ENCODE measurements around the gene GRIN2C.

GRIN2C gene

GRCh38 chr17:74846621-74847020 is 13.1 kb downstream of the GRIN2C start:
- DNase-seq (ENCODE audit: low read depth in 2 of 2): no peak

DNA sequence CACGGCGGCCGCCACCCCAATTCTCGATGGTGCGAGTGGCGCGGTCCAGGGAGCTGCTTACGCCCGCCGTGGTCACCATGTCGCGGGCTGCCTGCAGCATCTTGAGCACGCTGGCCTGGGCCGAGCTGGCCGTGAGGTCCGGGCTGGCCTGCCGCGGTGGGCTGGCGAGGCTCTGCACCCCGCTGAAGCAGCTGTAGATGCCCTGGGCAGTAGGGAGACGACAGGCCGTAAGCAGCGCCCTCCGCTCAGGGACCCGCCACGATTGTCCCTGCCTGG is 16.4 kb downstream of the GRIN2C start:
- no peak for DNase-seq (ENCODE audit: low read depth in 2 of 2)

DNA sequence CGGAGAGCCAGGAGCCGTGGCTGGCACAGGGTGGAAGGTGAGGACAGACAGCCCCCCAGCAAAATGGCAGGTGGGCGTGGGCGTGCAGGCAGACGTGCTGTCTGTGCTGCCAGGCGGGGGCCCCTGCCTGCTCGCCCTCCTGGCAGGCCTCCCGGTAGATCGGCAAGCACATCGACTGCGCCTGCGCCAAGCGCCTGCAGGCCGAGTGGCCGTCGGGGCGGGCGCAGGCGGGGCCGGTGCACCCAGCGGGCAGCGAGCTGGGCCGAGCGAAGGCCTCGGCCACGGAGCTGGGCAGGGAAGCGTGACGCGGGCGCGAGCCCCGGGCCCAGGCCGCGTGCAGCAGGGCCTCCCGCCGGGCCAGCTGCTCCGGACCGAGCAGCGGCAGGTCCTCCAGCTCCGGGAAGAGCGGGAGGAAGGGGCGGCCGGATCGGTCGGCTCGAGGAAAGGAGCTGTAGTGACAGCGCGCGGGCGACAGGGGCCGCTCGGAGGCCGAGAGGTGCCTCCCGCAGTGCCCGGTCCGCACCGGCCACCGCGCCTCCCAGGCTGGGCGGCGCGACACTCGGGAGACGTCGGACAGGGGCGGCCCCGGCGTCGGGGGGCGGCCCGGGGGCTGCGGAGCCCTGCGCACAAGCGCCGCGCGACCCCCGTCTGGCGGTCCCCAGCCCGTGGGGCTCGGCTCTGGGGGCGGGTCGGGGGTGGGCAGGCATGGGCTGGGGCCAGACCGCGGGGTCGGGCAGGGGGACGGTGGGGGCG is 16.9 kb downstream of the GRIN2C start:
- DNase-seq (ENCODE audit: low read depth in 2 of 2): no peak

DNA sequence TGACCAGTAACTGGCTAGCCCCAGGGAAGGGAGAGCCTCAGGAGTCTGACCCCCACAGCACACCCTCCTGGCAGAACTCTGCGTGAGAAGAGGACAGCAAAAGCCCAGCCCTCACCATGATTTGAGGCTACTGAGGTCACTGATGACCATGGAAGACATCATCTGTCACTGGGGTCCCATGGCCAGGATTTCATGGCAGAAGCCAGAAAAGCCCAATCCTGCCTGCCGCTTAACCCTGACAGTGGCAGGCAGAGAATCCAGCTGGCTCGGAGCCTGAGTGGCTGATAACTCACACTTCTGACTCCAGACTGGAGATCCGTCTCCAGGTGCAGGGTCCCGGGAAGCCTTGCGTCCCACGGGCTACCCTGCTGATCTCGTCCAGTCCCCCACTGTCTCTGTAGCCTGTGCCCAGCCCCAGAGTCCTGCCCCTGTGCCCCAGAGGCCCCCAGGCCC is 17.5 kb downstream of the GRIN2C start:
- DNase-seq (ENCODE audit: low read depth in 2 of 2): no peak

DNA sequence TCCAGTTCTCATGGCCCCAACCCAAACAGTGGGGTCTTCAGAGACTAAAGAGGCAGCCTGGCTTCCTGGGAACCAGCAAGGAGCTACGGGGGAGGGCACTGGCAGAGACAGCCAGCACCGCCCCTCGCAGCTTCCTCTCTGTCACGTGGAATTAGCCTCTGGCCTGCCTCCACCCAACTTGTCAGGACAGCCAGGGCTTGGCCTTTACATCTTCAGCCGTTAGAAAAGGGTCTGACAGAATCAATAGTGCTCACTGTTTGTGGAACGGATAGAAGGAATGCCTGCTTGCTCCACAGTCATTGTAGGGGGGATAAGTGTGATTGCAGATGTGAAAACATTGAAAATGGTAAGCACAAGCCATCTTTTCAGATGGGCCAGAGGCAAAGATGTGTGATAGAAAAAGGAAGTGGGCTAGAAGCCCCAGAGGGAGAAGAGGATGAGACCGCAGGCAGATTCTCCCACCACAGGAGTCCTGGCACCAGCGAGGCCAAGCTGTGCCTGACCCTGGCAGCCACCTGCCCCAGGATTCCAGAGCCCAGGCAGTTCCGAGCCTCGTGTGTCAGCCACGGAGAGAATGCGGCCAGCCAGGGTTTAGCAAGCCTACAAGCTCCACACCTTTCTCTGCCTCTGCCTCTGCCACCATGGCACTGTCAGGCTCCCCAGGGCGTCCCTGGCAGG is 18.6 kb downstream of the GRIN2C start:
- DNase-seq (ENCODE audit: low read depth in 2 of 2): no peak

GRCh38 chr17:74839990-74840852 is 19.5 kb downstream of the GRIN2C start:
- no peak for DNase-seq (ENCODE audit: low read depth in 2 of 2)

- no peak for DNase-seq (ENCODE audit: low read depth in 2 of 2)
Measured at GRCh38 chr17:74838274-74838673, 21.4 kb downstream of the GRIN2C start.

GRCh38 chr17:74836691-74837467 is 22.8 kb downstream of the GRIN2C start:
- no peak for DNase-seq (ENCODE audit: low read depth in 2 of 2)

DNA sequence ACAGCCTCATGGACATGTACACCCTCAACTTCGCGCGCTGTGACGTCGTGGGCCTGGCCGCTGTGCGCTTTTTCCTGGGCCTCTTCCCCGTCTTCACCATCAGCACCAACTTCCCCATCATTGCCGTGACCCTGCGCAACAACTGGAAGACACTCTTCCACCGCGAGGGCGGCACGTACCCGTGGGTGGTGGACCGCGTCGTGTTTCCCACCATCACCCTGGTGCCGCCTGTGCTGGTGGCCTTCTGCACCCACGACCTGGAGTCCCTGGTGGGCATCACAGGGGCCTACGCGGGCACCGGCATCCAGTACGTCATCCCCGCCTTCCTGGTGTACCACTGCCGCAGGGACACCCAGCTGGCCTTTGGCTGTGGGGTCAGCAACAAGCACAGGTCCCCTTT is 23.5 kb downstream of the GRIN2C start:
- no peak for DNase-seq (ENCODE audit: low read depth in 2 of 2)

DNA sequence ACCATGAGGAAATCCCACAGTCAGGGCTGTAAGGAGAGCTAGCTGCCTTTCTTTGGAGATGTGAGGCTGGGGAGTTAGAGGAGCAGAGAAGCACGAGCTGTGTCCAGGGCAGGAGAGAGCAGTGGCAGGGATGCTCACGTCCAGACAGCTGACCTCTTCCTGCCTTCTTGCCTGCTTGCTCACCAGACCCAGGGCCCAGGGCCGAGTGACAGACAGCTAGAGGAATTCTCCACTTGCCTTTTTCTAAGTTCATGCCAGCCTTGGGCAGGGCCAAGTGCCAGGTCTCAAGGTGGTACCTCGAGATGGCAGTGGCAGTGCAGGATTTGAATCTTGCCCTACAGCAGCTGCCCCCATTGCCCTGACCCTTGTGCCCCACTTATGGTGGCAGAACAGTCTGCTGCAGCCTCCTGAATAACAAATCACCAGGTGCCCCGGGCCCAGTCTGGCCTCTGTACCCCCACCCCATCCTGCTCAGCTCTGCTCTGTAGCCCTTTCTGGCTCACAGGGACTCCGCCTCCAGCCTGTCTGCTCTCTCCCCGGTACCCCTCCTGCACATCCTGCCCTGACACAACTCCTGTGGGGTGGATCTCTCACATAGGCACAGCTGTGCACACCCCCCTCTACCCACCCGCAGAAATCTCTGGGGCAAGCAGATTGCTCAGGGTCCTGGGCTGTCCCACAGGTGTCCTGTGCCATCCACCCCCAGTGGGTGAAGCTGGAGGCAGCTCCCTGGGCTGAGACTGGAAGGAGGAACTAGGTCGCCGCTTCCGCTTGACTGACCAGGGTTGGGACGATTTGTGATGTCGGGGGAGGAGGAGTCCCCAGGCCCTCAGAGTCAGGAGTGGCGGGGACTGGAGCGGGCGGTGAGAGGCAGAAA is 25.9 kb downstream of the GRIN2C start:
- no peak for DNase-seq (ENCODE audit: low read depth in 2 of 2)

GRCh38 chr17:74832421-74832820 is 27.3 kb downstream of the GRIN2C start:
- DNase-seq (ENCODE audit: low read depth in 2 of 2): no peak

DNA sequence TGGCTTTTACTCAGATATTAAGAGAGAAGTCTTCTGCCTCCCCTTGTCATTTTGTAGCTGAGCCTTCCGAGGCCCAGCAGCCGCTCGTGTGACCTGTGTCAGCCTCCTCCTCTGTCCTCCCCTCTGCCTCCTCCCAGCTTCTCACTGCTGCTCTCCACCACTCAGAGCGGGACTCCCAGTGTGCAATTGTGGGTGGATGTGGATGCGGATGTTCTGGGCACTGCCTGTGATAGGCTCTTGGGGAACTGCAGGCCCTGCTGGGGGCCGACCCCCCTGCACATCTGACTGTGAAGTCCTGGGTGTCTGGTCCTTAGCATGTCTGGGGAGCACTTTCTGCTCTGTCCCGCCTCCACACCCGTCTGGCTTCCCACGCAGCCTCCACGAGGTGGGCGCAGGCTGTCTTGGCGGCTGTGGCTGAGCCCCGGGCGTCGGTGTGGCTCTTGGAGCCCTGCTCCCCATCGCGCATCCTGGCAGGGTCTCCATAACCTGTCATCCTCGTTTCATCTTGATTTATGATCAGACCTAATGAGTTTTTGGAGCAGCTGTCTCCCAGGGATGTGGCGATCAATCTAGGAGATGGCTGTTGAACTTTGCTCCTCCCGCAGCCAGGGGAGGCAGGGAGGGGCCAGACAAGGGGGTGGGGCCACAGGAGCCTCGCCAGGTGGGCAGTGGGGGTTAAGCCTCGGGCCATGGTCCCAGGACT is 28.1 kb downstream of the GRIN2C start:
- no peak for DNase-seq (ENCODE audit: low read depth in 2 of 2)

GRCh38 chr17:74830861-74831260 is 28.8 kb downstream of the GRIN2C start:
- no peak for DNase-seq (ENCODE audit: low read depth in 2 of 2)

- no peak for DNase-seq (ENCODE audit: low read depth in 2 of 2)
Measured at GRCh38 chr17:74827800-74828199, 31.9 kb downstream of the GRIN2C start.

- no peak for DNase-seq (ENCODE audit: low read depth in 2 of 2)
Measured at GRCh38 chr17:74825952-74826719, 33.5 kb downstream of the GRIN2C start.

GRCh38 chr17:74824961-74825627 is 34.6 kb downstream of the GRIN2C start:
- DNase-seq (ENCODE audit: low read depth in 2 of 2): no peak

DNA sequence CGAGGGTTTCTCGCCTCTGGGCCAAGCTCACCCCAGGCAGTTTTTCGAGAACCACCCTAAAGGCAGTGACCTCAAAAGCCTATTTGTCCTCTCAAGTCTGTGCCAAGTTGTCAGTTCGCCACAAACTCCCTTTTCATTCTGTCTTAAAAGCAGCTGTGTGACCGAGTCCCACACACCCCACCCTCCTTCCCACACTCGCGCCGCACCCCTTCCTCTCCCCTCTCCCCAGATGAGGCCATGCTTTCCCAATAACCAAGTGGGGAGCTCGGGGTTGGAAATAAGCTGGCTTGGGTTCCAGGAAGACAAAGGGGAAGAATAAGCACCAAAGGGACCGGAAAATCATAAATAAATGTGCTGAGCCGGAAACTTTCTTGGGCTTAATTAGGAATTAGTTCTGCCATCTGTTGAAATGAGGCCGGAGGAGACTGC is 36.7 kb downstream of the GRIN2C start:
- no peak for DNase-seq (ENCODE audit: low read depth in 2 of 2)

DNA sequence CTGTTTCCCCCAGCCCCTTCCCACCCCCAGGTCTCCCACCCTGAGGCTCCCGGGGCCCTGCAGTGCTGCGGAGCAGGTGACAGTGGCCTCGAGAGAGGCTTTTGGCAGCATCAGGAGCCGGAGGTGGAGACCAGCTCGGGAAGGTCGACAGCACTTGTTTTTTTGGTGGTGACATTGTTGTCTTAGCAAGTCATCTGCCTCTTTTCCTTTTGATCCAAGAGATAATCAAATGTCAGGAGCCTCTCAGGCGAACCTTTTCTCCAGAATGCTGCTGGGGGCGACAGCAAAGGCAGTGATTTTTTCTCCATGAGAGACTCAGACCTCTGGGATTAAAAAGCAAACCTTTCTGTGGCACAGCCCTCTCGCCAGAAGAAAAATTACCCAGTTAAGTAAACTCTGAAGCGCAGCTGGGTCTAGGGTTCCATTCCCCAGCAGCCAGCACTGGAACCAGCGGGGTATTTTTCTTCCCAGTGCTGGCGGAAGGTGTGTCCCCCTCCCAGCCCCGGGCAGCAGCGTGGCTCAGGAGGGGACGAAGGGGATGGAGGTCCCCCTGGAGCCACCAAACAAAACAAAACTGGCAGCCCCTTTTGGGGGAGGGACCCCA is 37.2 kb downstream of the GRIN2C start:
- no peak for DNase-seq (ENCODE audit: low read depth in 2 of 2)
